K562 (cell line): ENCODE results near the gene ANO9. TPM values are rescaled to one million over a fixed set of nuclear protein-coding genes. Genes with fewer than 3 reads are reported as not detected.
A peak's percentile ranks its signal among the peaks of the same experiment; 100 is the strongest.

ENCODE experiments used
- ATAC-seq: fragments of 200-7000 bp; cut with Tn5 transposase; 3 replicates; pipeline ENCODE4 v1.9.1; 2020; ENCODE audit warnings: moderate library complexity
- BruUV-seq: library from RNA; stranded (reverse); fragments of 400-500 nt; replicated peaks from 2 replicates; lab custom pipeline; 2021; lab: Mats Ljungman, UMichigan
- CTCF ChIA-PET: fragments of 300-600 bp; formaldehyde crosslinking; extraction: SDS; loops from one replicate; lab custom pipeline; 2021; ENCODE audit warnings: low intra/inter-chr PET ratio; lab: Yijun Ruan, JAX
- POLR2A ChIA-PET: fragments of 300-600, 350-650 bp; sonication (Branson Sonifier 250); formaldehyde crosslinking; extraction: SDS; loops from one replicate; lab custom pipeline; 2021; ENCODE audit warnings: antibody characterized with exemption, inconsistent platforms; lab: Yijun Ruan, JAX
- DNase-seq, 4 experiments: peaks; one replicate each; pipeline versions ENCODE4 v3.0.0 to v3.0.0-alpha.2; 2011 to 2018; ENCODE audit warnings: low spot score in 3 of 4, mixed read lengths in 3 of 4; ENCODE audit errors: extremely low read depth in 1 of 4
- FAIRE-seq: peaks from 2 replicates; lab custom pipeline; 2011; peaks lifted over from hg19 to GRCh38; lab: Jason Lieb, UNC
- H2AFZ ChIP-seq: 2 replicates; pipeline ENCODE4 v1.6.0; 2011; ENCODE audit warnings: low read depth, low read length, control low read depth, inconsistent platforms
- H3K27ac ChIP-seq: fragments of 200-600 bp; 3 replicates; pipeline ENCODE4 v1.8.0; 2011; ENCODE audit warnings: low read depth, mild to moderate bottlenecking, control low read depth, inconsistent platforms, low read length, moderate library complexity, mixed read lengths; ENCODE audit errors: extremely low read depth
- H3K27me3 ChIP-seq, 2 experiments: fragments of 300-600 bp in 1 of 2; 2 replicates in 1 of 2; 3 replicates in 1 of 2; pipeline versions ENCODE4 v1.6.0 to v1.8.0; 2011; ENCODE audit warnings: inconsistent platforms in 2 of 2, low read length in 2 of 2, mild to moderate bottlenecking in 1 of 2, mixed read lengths in 1 of 2, moderate library complexity in 1 of 2; ENCODE audit not compliant: control insufficient read depth in 2 of 2, insufficient read depth in 2 of 2
- H3K36me3 ChIP-seq: fragments of 300-600 bp; 3 replicates; pipeline ENCODE4 v1.8.0; 2011; ENCODE audit warnings: mild to moderate bottlenecking, low read length, inconsistent platforms; ENCODE audit not compliant: control insufficient read depth, insufficient read depth
- H3K4me1 ChIP-seq, 2 experiments: fragments of 200-600 bp in 1 of 2; replicated peaks in 1 of 2; 2 replicates in 1 of 2; 3 replicates in 1 of 2; pipeline versions ENCODE4 v1.5.1 to v1.8.0; 2011; ENCODE audit warnings: inconsistent platforms in 2 of 2, low read length in 2 of 2, mild to moderate bottlenecking in 1 of 2, mixed read lengths in 1 of 2, moderate library complexity in 1 of 2; ENCODE audit not compliant: control insufficient read depth in 2 of 2, insufficient read depth in 2 of 2
- H3K4me2 ChIP-seq: 2 replicates; pipeline ENCODE4 v1.6.1; 2011; ENCODE audit warnings: low read length, control low read depth, inconsistent platforms, mixed read lengths; ENCODE audit not compliant: insufficient read depth
- H3K4me3 ChIP-seq: fragments of 200-600 bp; sonication (generic), shearing (Covaris generic); 2 replicates; pipeline ENCODE4 v1.5.1; 2016; ENCODE audit warnings: control low read depth, inconsistent platforms
- H3K79me2 ChIP-seq: fragments of 200-600 bp; 3 replicates; pipeline ENCODE4 v1.8.0; 2011; ENCODE audit warnings: low read length, inconsistent platforms; ENCODE audit not compliant: control insufficient read depth, insufficient read depth
- H3K9ac ChIP-seq, 2 experiments: 2 replicates each; pipeline versions ENCODE4 v1.6.0 to v1.6.1; 2011; ENCODE audit warnings: low read depth in 2 of 2, low read length in 2 of 2, control low read depth in 1 of 2, inconsistent platforms in 1 of 2, mild to moderate bottlenecking in 1 of 2, mixed read lengths in 1 of 2; ENCODE audit not compliant: insufficient read depth in 1 of 2
- H3K9me1 ChIP-seq: one replicate; pipeline ENCODE4 v1.6.0; 2011; ENCODE audit warnings: inconsistent platforms, mild to moderate bottlenecking, low read length, moderate library complexity; ENCODE audit not compliant: control insufficient read depth, insufficient read depth
- H3K9me3 ChIP-seq: replicated peaks from 2 replicates; pipeline ENCODE4 v1.5.1; 2011; ENCODE audit warnings: low read depth, low read length, inconsistent platforms; ENCODE audit not compliant: control insufficient read depth, insufficient read depth
- H4K20me1 ChIP-seq: replicated peaks from 2 replicates; pipeline ENCODE4 v1.6.1; 2011; ENCODE audit warnings: low read length, inconsistent platforms, mixed read lengths; ENCODE audit not compliant: control insufficient read depth, insufficient read depth
- HNRNPUL1 ChIP-seq: fragments of 200-400 bp; formaldehyde crosslinking; IDR thresholded peaks from 2 replicates; pipeline ENCODE4 v1.6.1; 2017; ENCODE audit warnings: low read length
- ILK ChIP-seq: fragments of 450-650 bp; IDR thresholded peaks from 2 replicates; pipeline ENCODE4 v1.6.1; 2016; ENCODE audit warnings: missing genetic modification characterization, low read depth, mild to moderate bottlenecking, missing compliant biosample characterization, moderate library complexity, borderline replicate concordance
- LEF1 ChIP-seq: fragments of 450-650 bp; IDR thresholded peaks from 2 replicates; pipeline ENCODE4 v1.6.1; 2016; ENCODE audit warnings: mild to moderate bottlenecking
- MCM2 ChIP-seq: fragments of 450-650 bp; IDR thresholded peaks from 2 replicates; pipeline ENCODE4 v1.6.1; 2017; ENCODE audit warnings: low read depth, mild to moderate bottlenecking
- PPARD ChIP-seq: fragments of 250-450 bp; sonication (Bioruptor Pico); IDR thresholded peaks from 2 replicates; pipeline ENCODE4 v1.8.0; 2022; ENCODE audit warnings: inconsistent platforms, mild to moderate bottlenecking, moderate library complexity
- PURB ChIP-seq: sonication (generic); formaldehyde crosslinking; IDR thresholded peaks from 2 replicates; pipeline ENCODE4 v1.9.0; 2021; ENCODE audit warnings: low read depth, mild to moderate bottlenecking, missing genetic modification reagents
- SNRNP70 ChIP-seq: fragments of 200-400 bp; formaldehyde crosslinking; optimal IDR thresholded peaks from 2 replicates; pipeline ENCODE3; 2017; ENCODE audit warnings: low read depth, low read length
- TRIM28 ChIP-seq: fragments of 450-650 bp; IDR thresholded peaks from 2 replicates; pipeline ENCODE4 v1.6.1; 2017
- ZNF12 ChIP-seq: sonication (generic); formaldehyde crosslinking; IDR thresholded peaks from 2 replicates; pipeline ENCODE4 v1.4.0; 2020; ENCODE audit warnings: mild to moderate bottlenecking, missing genetic modification reagents
- ZNF354B ChIP-seq: fragments of 250-450 bp; sonication (Bioruptor Pico); IDR thresholded peaks from 2 replicates; pipeline ENCODE4 v1.4.0; 2020
- ZNF512 ChIP-seq: IDR thresholded peaks from 2 replicates; pipeline ENCODE4 v1.6.1; 2016; ENCODE audit warnings: missing genetic modification characterization, missing compliant biosample characterization
- ZNF740 ChIP-seq, 3 experiments: fragments of 200-800 bp in 1 of 3; sonication (Bioruptor generic) in 1 of 3; sonication (generic) in 1 of 3; formaldehyde crosslinking in 1 of 3; IDR thresholded peaks; 2 replicates each; pipeline versions ENCODE4 v1.6.1 to v1.8.0; 2016 to 2022; ENCODE audit warnings: mild to moderate bottlenecking in 2 of 3, missing compliant biosample characterization in 2 of 3, missing genetic modification characterization in 2 of 3, missing genetic modification reagents in 1 of 3
- ZSCAN29 ChIP-seq: fragments of 450-650 bp; IDR thresholded peaks from 2 replicates; pipeline ENCODE4 v1.6.1; 2017
- WGBS: fragments of 100-300 bp; shearing (Covaris generic); methylation state at CpG from one replicate; pipeline ENCODE4 v1.1.6; 2016; ENCODE audit warnings: low coverage, mixed read lengths; ENCODE audit not compliant: insufficient coverage; ENCODE audit errors: missing lambda C conversion rate; 5-methylcytosine and 5-hydroxymethylcytosine counted together
- in situ Hi-C: fragments of 300-500 bp; cut with MboI; formaldehyde crosslinking; loops from 4 replicates; pipeline ENCODE4 v1.15.0; 2018; ENCODE audit warnings: inconsistent platforms, mixed read lengths
- intact Hi-C: fragments of 100-400 bp; cut with micrococcal nuclease; formaldehyde crosslinking; loops from 2 replicates; pipeline ENCODE4 v1.14.2; 2022
- polyA plus RNA-seq, 8 experiments: library from polyadenylated mRNA; depleted of rRNA in 4 of 8; stranded (reverse) in 5 of 8; unstranded in 3 of 8; fragments of >200 nt; fragmentation: Nextera tagmentation in 2 of 8; fragmentation: Illumina TruSeq in 1 of 8; extraction: Ambion mirVana in 2 of 8; extraction: Trizol in 1 of 8; gene quantifications; 2 replicates each; pipeline versions ENCODE4 v1.2.1 to v1.2.3, GENCODE V29; 2011 to 2014; ENCODE audit warnings: inconsistent platforms in 1 of 8, missing spikeins in 1 of 8
- total RNA-seq, 7 experiments: library from RNA; depleted of rRNA in 6 of 7; stranded (reverse); fragments of >200 nt in 6 of 7; fragmentation: Illumina TruSeq in 2 of 7; extraction: Trizol in 2 of 7; gene quantifications; 2 replicates each; pipeline versions ENCODE4 v1.2.1 to v1.2.3, GENCODE V29; 2011 to 2021; ENCODE audit warnings: low replicate concordance in 1 of 7

ANO9 gene
- total and polyA plus RNA-seq, 9 of the 15 experiments (the other 6 are each of a cell fraction or from before 2014, with no cell fraction given), result 0.20 to 14.5 (median 4.5) TPM

GRCh38 chr11:382081-382629, 59.7 kb downstream of the ANO9 start:
- DNase-seq, result no peak
- Histone ChIP-seq H3K4me2 (no peak overlapping the region), H3K9me1 (no peaks in the 10 kb centered on the region), H4K20me1 (no peaks in the 10 kb centered on the region), H2AFZ (no peak overlapping the region), H3K4me3 (no peak overlapping the region), H3K79me2 (no peaks in the 10 kb centered on the region), H3K9ac (peak overlapping the region in 1 of 2 experiments; percentile 83; a peak in 2 of 4 replicates), H3K9me3 (peaks cover 5% of the 10 kb centered on the region), H3K4me1 (peaks cover 0 to 32% of the 10 kb centered on the region in 2 experiments; a peak in 2 of 5 replicates), H3K27me3 (no peaks in the 10 kb centered on the region), H3K27ac (no peak overlapping the region), H3K36me3 (peaks cover 25% of the 10 kb centered on the region; the same call in 2 of the 3 replicates)
- in situ Hi-C loops (no loop called here), intact Hi-C loops (no loop called here)
- no TSS peak for BruUV-seq
- ChIA-PET CTCF (no interaction called here), POLR2A (no interaction called here)
- FAIRE-seq, result no peak
- peak; percentile 34 for ATAC-seq
- TF ChIP-seq ZSCAN29, result no peak
- no peak for TF ChIP-seq TRIM28
- TF ChIP-seq ZNF740 (CRISPR knock-in tag; IDR thresholded peaks at IDR 0.05), result no peak
- TF ChIP-seq ZNF740 (tag; IDR thresholded peaks at IDR 0.05), result no peak
- no peak for TF ChIP-seq PURB (CRISPR knock-in tag)
- TF ChIP-seq MCM2, result no peak
- TF ChIP-seq ZNF354B (CRISPR knock-in tag), result no peak
- no peak for TF ChIP-seq ZNF512
- no peak for TF ChIP-seq ILK (tag)
- TF ChIP-seq SNRNP70, result no peak
- no peak for TF ChIP-seq PPARD
- no peak for TF ChIP-seq ZNF12 (CRISPR knock-in tag)
- no peak for TF ChIP-seq HNRNPUL1
- no peak for TF ChIP-seq LEF1
- WGBS, result 65% methylated on average over 11 of the region's 11 CpGs
